ENCODE results near the gene KRTAP19-3. TPM values are rescaled to one million over a fixed set of nuclear protein-coding genes. Genes with fewer than 3 reads are reported as not detected.

The KRTAP19-3 gene
- total RNA-seq, 6 donors from 2014 or later: not detected

GRCh38 chr21:30497065-30497464 is 5.3 kb upstream of the KRTAP19-3 start, which contains the start of gene KRTAP19-4:
Gene KRTAP19-4, minus strand, starts transcription at chr21:30497165. Its CDS starts 55 bp downstream, at chr21:30497110.
- ATAC-seq (ENCODE audit: low FRiP score in 2 of 2): no peak

GRCh38 chr21:30487336-30487735 is 4.5 kb downstream of the KRTAP19-3 start, which contains the start of gene KRTAP19-2:
Gene KRTAP19-2, minus strand, starts transcription at chr21:30487436. Its CDS starts 88 bp downstream, at chr21:30487348.
- Histone ChIP-seq H3K36me3 (no peaks in the 10 kb centered on the region), H3K4me3 (no peak within 1 kb of the TSS), H3K27ac (no peak within 1 kb of the TSS), H3K27me3 (no peaks in the 10 kb centered on the region), H3K4me1 (no peaks in the 10 kb centered on the region), H3K9me3 (peaks cover 0 to 10% (median 0%) of the 10 kb centered on the region in 4 donors)
- DNase-seq: no peak
- TF ChIP-seq EP300 (IDR thresholded peaks at IDR 0.05): no peak
- no peak for TF ChIP-seq CTCF (IDR thresholded peaks at IDR 0.05)
- no peak for TF ChIP-seq POLR2AphosphoS5 (IDR thresholded peaks at IDR 0.05)
- 79 to 89% methylated on average over 2 of the region's 2 CpGs for WGBS, 2 donors
- no peak for ATAC-seq (ENCODE audit: low FRiP score in 2 of 2)

More at GRCh38 chr21:30497065-30497464, 5.3 kb upstream of the KRTAP19-3 start, which contains the start of gene KRTAP19-4:
- no peaks in the 10 kb centered on the region for H3K36me3 ChIP-seq
- no peak within 1 kb of the TSS for H3K27ac ChIP-seq
- no peak for DNase-seq
- H3K27me3 ChIP-seq: no peaks in the 10 kb centered on the region
- no peak for TF ChIP-seq POLR2AphosphoS5 (IDR thresholded peaks at IDR 0.05)
- no peak for TF ChIP-seq CTCF (IDR thresholded peaks at IDR 0.05)
- no peak for TF ChIP-seq EP300 (IDR thresholded peaks at IDR 0.05)
- no peak for TF ChIP-seq POLR2A (IDR thresholded peaks at IDR 0.05)
- H3K4me1 ChIP-seq: no peaks in the 10 kb centered on the region
- H3K4me3 ChIP-seq: no peak within 1 kb of the TSS
- no peaks in the 10 kb centered on the region for H3K9me3 ChIP-seq
- WGBS, 2 donors: 63 to 78% methylated on average over 4 of the region's 4 CpGs

- ATAC-seq (ENCODE audit: low FRiP score in 2 of 2) (no peak), DNase-seq (no peak)
- no peaks in the 10 kb centered on the region for H3K36me3 ChIP-seq
- H3K4me3 ChIP-seq: no peak overlapping the region
- H3K9me3 ChIP-seq: peaks cover 0 to 10% (median 0%) of the 10 kb centered on the region in 4 donors
- H3K27ac ChIP-seq: no peak overlapping the region
- H3K4me1 ChIP-seq: no peaks in the 10 kb centered on the region
- TF ChIP-seq CTCF (IDR thresholded peaks at IDR 0.05): no peak
- no peak for TF ChIP-seq POLR2AphosphoS5 (IDR thresholded peaks at IDR 0.05)
- no peak for TF ChIP-seq EP300 (IDR thresholded peaks at IDR 0.05)
- TF ChIP-seq POLR2A (IDR thresholded peaks at IDR 0.05): no peak
- H3K27me3 ChIP-seq: no peaks in the 10 kb centered on the region
- 82% methylated on average over 2 of the region's 2 CpGs; no CpG with 5 or more reads in 1 of the 2 donors for WGBS, 2 donors
These were observed 5.6 kb downstream of the KRTAP19-3 start for GRCh38 chr21:30486180-30486579.

- DNase-seq (no peak), ATAC-seq (ENCODE audit: low FRiP score in 2 of 2) (no peak)
- Histone ChIP-seq H3K4me1 (no peaks in the 10 kb centered on the region), H3K27ac (no peak overlapping the region), H3K36me3 (no peaks in the 10 kb centered on the region), H3K27me3 (no peaks in the 10 kb centered on the region), H3K4me3 (no peak overlapping the region), H3K9me3 (peaks cover 0 to 10% (median 0%) of the 10 kb centered on the region in 4 donors)
- WGBS, 2 donors: 68 to 72% methylated on average over 2 of the region's 2 CpGs
- no peak for TF ChIP-seq EP300 (IDR thresholded peaks at IDR 0.05)
- no peak for TF ChIP-seq POLR2A (IDR thresholded peaks at IDR 0.05)
- no peak for TF ChIP-seq POLR2AphosphoS5 (IDR thresholded peaks at IDR 0.05)
- no peak for TF ChIP-seq CTCF (IDR thresholded peaks at IDR 0.05)
These were observed 9.7 kb downstream of the KRTAP19-3 start for GRCh38 chr21:30482130-30482529.

GRCh38 chr21:30480145-30480544 is 11.7 kb downstream of the KRTAP19-3 start, which contains the start of gene KRTAP19-1:
Gene KRTAP19-1, minus strand, starts transcription at chr21:30480367. Its CDS starts 50 bp downstream, at chr21:30480317.
- Histone ChIP-seq H3K9me3 (no peaks in the 10 kb centered on the region), H3K36me3 (no peaks in the 10 kb centered on the region), H3K4me3 (no peak within 1 kb of the TSS), H3K27ac (no peak within 1 kb of the TSS), H3K27me3 (no peaks in the 10 kb centered on the region), H3K4me1 (no peaks in the 10 kb centered on the region)
- no peak for ATAC-seq (ENCODE audit: low FRiP score in 2 of 2)
- WGBS, 2 donors: 86 to 94% methylated on average over 7 of the region's 7 CpGs
- TF ChIP-seq POLR2A (IDR thresholded peaks at IDR 0.05): no peak
- no peak for TF ChIP-seq CTCF (IDR thresholded peaks at IDR 0.05)
- TF ChIP-seq POLR2AphosphoS5 (IDR thresholded peaks at IDR 0.05): no peak
- TF ChIP-seq EP300 (IDR thresholded peaks at IDR 0.05): no peak
- DNase-seq: no peak

Measured in upper lobe of left lung (tissue), 6 donors.